IPS DF 4.7 (cell line): ENCODE measurements around the gene LCP1.

Experiments used
- DNase-seq: peaks from one replicate; pipeline ENCODE4 v3.0.0-alpha.2; 2013; ENCODE audit warnings: low spot score; ENCODE audit errors: extremely low read depth

LCP1 gene

GRCh38 chr13:46131705-46132104 is 50.3 kb downstream of the LCP1 start:
- DNase-seq = no peak

- DNase-seq = no peak
Measured at GRCh38 chr13:46129955-46130618, 51.9 kb downstream of the LCP1 start.

GRCh38 chr13:46129124-46129523 is 52.9 kb downstream of the LCP1 start:
- no peak for DNase-seq

GRCh38 chr13:46127358-46128023 is 54.5 kb downstream of the LCP1 start:
- no peak for DNase-seq

GRCh38 chr13:46126552-46127357 is 55.2 kb downstream of the LCP1 start:
- peak; percentile 81 for DNase-seq

GRCh38 chr13:46126056-46126455 is 55.9 kb downstream of the LCP1 start:
- no peak for DNase-seq

- no peak for DNase-seq
Measured at GRCh38 chr13:46124967-46125933, 56.7 kb downstream of the LCP1 start.

- no peak for DNase-seq
Measured at GRCh38 chr13:46124531-46124966, 57.4 kb downstream of the LCP1 start.

GRCh38 chr13:46122304-46122703 is 59.7 kb downstream of the LCP1 start:
- DNase-seq = no peak

GRCh38 chr13:46121597-46122163 is 60.3 kb downstream of the LCP1 start:
- no peak for DNase-seq

- DNase-seq = no peak
Measured at GRCh38 chr13:46121033-46121432, 60.9 kb downstream of the LCP1 start.

- DNase-seq = peak; percentile 38
Measured at GRCh38 chr13:46119883-46120614, 61.9 kb downstream of the LCP1 start.

- no peak for DNase-seq
Measured at GRCh38 chr13:46116653-46117502, 65.1 kb downstream of the LCP1 start.

GRCh38 chr13:46114613-46115012 is 67.4 kb downstream of the LCP1 start:
- DNase-seq = no peak

- no peak for DNase-seq
Measured at GRCh38 chr13:46113596-46113995, 68.4 kb downstream of the LCP1 start.

- no peak for DNase-seq
Measured at GRCh38 chr13:46111151-46111550, 70.8 kb downstream of the LCP1 start.

- no peak for DNase-seq
Measured at GRCh38 chr13:46109451-46109850, 72.5 kb downstream of the LCP1 start.

GRCh38 chr13:46106839-46107371 is 75.1 kb downstream of the LCP1 start:
- DNase-seq = no peak

- DNase-seq = no peak
Measured at GRCh38 chr13:46104868-46105267, 77.1 kb downstream of the LCP1 start, which contains the start of gene CPB2. Gene CPB2, minus strand, starts transcription at chr13:46105033. Its CDS starts 24 bp downstream, at chr13:46105009.
